HG03108 (cell line): ENCODE results near the gene FAM24A.
"Not testable (repeated sequence)": the region's sequence is repeated elsewhere in the genome, so short reads cannot be mapped to it uniquely, and the experiment has no call there.

ENCODE experiments used
- ATAC-seq: cut with Tn5 transposase; IDR thresholded peaks from one replicate; pipeline ENCODE4 v1.9.1; 2021; ENCODE audit warnings: moderate library complexity; ENCODE audit not compliant: unreplicated experiment

Gene FAM24A

GRCh38 chr10:122910310-122910709 lies at the start of gene FAM24A:
Gene FAM24A, plus strand, starts transcription at chr10:122910610. Its CDS starts 1,025 bp downstream, at chr10:122911635.
- no peak for ATAC-seq

GRCh38 chr10:122861711-122862161 lies 48.7 kb upstream of the FAM24A start:
- no peak for ATAC-seq

- ATAC-seq, result no peak
Measured at GRCh38 chr10:122863216-122864193, 46.9 kb upstream of the FAM24A start.

- ATAC-seq, result no peak
Measured at GRCh38 chr10:122864194-122864592, 46.2 kb upstream of the FAM24A start.

GRCh38 chr10:122864901-122865300 lies 45.5 kb upstream of the FAM24A start:
- ATAC-seq, result no peak

- ATAC-seq, result not testable (repeated sequence)
Measured at GRCh38 chr10:122866757-122867482, 43.5 kb upstream of the FAM24A start.

- ATAC-seq, result not testable (repeated sequence)
Measured at GRCh38 chr10:122868768-122869167, 41.6 kb upstream of the FAM24A start.

- not testable (repeated sequence) for ATAC-seq
Measured at GRCh38 chr10:122871947-122872346, 38.5 kb upstream of the FAM24A start.

GRCh38 chr10:122875843-122876466 lies 34.5 kb upstream of the FAM24A start:
- ATAC-seq, result no peak

- no peak for ATAC-seq
Measured at GRCh38 chr10:122876467-122876855, 33.9 kb upstream of the FAM24A start.

- no peak for ATAC-seq
Measured at GRCh38 chr10:122877264-122877663, 33.1 kb upstream of the FAM24A start.

GRCh38 chr10:122878799-122879338 lies 31.5 kb upstream of the FAM24A start:
- ATAC-seq, result peak; percentile 19

- peak; percentile 85 for ATAC-seq
Measured at GRCh38 chr10:122879339-122880273, 30.8 kb upstream of the FAM24A start, which contains the start of gene FAM24B. Gene FAM24B, minus strand, starts transcription at chr10:122879581. Its CDS starts 29,066 bp downstream, at chr10:122850515.

GRCh38 chr10:122882766-122883165 lies 27.6 kb upstream of the FAM24A start:
- ATAC-seq, result no peak

- no peak for ATAC-seq
Measured at GRCh38 chr10:122884166-122884565, 26.2 kb upstream of the FAM24A start.

- ATAC-seq, result no peak
Measured at GRCh38 chr10:122894261-122894944, 16.0 kb upstream of the FAM24A start.

- not testable (repeated sequence) for ATAC-seq
Measured at GRCh38 chr10:122903861-122904260, 6.5 kb upstream of the FAM24A start.

GRCh38 chr10:122911889-122912484 lies 1.6 kb downstream of the FAM24A start:
- ATAC-seq, result no peak

- ATAC-seq, result no peak
Measured at GRCh38 chr10:122915700-122916099, 5.3 kb downstream of the FAM24A start.
